NCI-H146 treated with DMSO at 0.1 percent for 48 hours (cell line): ENCODE results near the gene COL9A3.

Source experiments
- DNase-seq: peaks from one replicate; lab custom pipeline; 2025; ENCODE audit not compliant: unreplicated experiment; lab: John Stamatoyannopoulos, UW

The COL9A3 gene

GRCh38 chr20:62822239-62822787 is 5.5 kb downstream of the COL9A3 start:
- DNase-seq: no peak

- peak; percentile 42 for DNase-seq
Observed at GRCh38 chr20:62822788-62823651, 6.2 kb downstream of the COL9A3 start.

DNA sequence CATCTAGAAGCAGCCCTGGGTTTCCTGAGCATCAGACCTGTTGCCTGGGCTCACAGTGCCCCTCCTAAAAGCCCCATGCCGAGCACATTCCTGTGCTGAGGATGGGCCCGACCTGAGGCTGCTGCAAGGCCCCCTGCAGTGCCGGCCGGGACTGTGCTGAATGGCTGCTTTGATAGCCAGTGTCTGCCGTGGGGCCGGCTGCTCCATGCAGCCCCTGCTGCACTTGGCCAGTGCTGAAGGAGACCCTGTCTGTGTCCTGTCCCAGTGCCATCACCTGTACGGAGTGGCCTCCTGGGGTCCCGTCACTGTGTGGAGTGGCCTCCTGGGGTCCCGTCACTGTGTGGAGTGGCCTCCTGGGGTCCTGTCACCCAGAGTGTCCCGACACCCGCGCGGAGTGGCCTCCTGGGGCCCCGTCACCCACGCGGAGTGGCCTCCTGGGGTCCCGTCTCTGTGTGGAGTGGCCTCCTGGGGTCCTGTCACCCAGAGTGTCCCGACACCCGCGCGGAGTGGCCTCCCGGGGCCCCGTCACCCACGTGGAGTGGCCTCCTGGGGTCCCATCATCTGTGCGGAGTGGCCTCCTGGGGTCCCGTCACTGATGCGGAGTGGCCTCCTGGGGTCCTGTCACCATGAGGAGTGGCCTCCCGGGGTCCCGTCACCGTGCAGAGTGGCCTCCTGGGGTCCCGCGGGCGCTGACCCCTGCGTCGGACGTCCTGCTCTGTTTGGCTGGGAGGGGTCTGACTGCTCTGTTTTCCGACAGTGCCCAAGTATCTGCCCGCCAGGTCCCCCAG is 7.0 kb downstream of the COL9A3 start:
- no peak for DNase-seq

DNA sequence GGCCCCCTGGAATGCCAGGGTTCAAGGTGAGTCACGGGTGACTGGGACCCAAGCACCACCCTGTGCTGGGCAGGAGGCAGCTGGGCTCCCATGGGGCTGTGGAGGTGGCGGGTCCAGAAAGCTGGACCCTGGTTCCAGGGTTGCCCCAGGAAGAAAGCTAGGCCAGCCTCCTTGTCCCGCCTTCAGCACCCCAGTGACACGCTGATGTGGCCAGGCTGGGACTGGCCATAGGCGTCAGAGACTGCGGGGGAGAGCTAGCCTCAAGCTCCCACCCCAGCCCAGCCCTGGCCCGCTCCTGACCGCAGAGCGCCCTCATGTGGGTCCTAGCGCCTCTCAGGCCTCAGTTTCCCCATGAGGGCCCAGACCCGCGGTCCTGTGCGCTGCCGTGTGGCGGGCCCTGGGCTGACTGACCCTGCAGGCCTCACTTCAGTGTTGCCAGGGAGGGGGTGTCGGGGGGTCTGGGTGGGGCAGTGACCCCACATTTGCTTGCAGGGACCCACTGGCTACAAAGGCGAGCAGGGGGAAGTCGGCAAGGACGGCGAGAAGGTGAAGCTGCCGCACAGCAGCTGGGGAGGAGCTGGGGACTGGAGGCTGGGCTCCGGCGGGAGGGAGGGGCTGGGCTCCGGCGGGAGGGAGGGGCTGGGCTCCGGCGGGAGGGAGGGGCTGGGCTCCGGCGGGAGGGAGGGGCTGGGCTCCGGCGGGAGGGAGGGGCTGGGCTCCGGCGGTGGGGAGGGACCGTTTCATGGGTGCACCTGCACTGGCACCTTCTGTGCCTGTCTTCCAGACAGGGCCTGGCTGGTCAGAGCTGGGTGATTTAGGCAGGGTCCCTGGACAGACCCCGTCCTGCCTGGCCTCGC is 7.9 kb downstream of the COL9A3 start:
- no peak for DNase-seq

- DNase-seq: no peak
Observed at GRCh38 chr20:62825333-62825985, 8.6 kb downstream of the COL9A3 start.

DNA sequence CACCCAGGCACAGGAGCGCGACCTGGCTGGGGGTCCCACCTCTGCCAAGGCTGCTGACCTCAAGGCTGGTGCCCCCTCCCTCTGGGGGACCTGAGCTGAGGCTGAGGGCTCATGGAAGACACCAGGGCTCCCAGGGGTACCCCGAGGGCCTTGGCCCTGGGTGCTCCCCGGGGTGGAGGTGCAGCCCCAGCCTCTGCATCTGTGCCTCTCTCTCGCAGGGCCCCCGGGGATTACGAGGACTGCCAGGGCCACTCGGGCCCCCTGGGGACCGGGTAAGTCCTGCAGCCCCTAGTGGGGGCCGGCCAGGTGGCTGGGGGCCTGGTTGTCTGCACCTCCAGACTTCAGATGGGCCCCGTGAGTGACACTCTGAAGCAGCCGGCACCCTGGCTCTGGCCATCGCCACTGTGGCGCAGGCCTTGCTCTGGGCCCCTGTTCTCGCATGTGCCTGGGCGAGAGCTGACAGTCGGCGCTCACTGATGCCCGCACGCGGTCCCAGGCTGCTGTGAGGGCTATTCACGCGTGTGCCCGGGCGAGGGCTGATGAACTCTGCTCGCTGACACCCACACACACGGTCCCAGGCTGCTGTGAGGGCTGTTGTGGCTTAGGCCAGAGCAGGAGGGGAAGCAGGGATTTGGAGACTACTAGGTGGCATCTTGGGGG is 9.3 kb downstream of the COL9A3 start:
- DNase-seq: no peak

DNA sequence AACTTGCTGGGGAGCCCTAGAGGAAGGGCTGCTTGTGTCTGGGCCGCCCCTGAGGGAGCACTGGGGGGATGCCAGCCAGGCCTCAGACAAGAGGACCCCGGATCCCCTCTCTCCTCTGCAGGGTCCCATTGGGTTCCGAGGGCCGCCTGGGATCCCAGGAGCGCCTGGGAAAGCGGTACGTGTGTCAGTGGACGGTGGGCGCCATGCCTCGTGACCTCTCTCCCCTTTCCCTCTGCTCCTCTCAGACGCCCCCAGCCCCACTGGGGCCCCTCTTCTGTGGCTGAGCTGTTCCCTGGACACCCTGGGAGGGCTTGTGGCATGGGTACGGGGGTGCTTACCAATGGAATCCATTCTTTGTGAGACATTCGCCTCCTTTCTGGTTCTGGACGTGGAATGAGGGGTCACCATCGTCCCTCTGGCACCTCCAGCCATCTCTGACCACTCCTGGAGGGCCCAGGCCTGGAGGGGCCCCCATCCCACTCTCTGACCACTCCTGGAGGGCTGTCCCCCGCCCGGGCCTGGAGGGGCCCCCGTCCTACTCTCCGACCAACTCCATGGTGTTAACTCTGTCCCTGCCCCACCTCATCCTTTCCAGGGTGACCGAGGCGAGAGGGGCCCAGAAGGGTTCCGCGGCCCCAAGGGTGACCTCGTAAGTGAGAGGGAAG is 9.9 kb downstream of the COL9A3 start:
- DNase-seq: no peak

DNA sequence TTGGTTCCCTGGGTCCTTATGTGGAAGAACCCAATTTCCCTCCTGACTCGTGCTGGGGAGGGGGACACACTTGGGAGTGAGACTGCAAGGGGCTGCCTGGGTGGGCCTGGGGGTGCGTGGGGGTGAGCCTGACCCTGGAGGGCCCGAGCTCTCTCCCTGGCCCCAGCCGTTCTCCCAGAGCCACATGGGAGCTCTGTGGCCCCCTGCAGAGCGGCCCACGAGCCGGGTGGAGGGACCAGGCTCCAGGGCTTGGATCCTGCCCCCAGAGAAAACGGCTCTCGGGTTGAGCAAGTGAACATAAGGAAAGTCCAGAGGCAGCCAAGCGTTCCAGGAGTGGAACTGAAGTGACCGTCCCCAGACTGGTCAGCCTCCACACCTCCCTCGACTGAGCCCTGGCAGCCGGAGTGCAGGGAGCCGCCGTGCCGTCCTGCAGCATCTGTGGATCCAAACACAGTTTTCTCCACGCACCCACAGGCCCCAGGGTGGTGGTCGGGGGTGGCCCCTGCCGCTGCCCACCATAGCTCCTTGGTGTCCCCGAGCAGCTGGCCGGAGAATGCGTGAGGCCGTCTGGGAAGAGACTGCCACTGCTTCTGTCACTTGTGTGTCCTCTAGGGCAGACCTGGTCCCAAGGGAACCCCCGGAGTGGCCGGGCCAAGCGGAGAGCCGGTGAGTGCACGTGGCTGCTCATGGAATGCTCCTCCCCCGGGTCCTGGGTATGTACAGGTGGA is 10.6 kb downstream of the COL9A3 start:
- DNase-seq: no peak

DNA sequence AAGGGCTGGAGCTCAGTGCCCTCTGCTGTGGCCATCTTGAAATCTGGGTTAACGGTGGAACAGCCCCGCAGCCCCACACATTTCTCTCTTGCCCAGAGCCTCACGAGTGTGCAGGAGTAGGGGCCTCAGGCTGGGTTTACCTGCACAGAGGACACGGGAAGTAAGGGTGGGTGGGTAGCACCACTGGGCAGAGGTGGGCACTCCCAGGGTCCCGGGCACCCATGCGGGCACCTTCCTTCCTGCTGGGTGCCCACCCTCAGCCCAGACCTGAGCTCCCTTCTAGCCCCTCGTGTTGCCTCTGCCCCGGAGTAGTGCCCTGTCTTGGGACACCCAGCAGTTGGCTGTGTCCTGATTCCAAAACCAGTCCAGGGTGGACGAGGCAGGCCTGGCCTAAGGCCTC is 11.2 kb downstream of the COL9A3 start:
- no peak for DNase-seq

DNA sequence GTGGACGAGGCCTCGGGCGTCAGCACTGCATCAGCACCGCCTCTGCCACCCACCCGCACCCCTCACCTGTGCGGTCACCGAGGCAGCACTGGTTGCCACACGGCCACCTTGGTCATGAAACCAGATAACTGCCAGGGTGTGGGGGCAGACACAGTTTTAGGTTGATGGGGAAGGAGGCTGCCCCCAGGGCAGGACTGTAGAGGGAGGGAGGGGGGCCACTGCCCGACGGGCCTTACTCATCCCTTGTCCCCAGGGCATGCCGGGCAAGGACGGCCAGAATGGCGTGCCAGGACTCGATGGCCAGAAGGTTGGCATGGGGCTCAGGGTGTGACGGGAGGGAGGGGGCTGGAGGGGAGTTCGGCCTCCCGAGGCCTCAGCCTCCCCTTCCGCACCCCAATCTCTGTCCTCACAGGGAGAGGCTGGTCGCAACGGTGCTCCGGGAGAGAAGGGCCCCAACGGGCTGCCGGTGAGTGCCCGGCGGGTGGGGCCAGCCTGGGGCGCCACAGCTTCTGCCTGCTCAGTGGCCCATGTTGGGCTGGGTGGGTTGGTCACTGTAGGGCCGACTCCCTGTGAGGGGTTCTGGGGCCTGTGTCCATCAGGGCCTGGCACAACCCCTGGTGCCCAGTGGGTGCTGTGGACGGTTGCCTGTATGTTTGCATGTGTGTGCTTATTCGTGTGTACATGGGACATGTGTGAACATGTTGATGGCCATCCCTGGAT is 11.8 kb downstream of the COL9A3 start:
- DNase-seq: no peak

- no peak for DNase-seq
Observed at GRCh38 chr20:62829231-62830230, 12.7 kb downstream of the COL9A3 start.

DNA sequence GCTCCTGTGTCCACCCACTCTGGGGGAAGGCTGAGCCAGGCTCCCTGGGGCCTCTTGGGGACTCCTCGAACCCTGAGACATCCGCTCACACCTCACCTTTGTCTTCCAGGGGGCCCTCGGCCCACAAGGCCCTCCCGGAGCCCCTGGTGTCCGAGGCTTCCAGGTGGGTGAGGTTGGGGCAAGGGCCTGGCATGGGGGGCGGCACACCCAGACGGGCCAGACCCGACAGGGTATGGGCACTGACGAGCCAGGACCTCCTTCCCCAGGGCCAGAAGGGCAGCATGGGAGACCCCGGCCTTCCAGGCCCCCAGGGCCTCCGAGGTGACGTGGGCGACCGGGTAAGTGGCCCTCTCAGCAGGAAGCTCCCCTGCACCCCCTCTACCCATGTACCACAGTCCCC is 13.4 kb downstream of the COL9A3 start:
- no peak for DNase-seq

GRCh38 chr20:62830821-62831220 is 14.0 kb downstream of the COL9A3 start:
- no peak for DNase-seq

DNA sequence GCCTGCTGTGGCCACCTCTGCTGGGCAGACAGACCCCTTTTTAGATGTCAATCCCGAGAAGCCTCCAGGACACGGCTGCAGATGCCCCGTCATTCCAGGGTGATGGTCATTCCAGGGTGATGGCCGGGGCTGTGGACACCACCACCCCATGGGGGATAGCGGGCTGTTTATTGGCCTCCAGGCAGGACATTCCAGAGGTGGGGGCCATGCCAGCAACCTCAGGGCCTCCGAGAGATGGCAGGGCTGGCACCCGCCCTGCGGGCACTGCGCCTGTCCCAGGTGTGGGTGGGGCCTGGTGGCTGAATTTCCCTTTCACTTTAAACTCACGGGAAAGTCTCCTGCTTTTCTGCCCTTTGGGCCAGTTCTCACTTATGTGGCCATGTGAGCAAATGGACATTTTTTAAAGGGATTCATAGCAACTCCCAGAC is 14.5 kb downstream of the COL9A3 start:
- no peak for DNase-seq

- no peak for DNase-seq
Observed at GRCh38 chr20:62831854-62832211, 15.0 kb downstream of the COL9A3 start.

GRCh38 chr20:62832212-62832922 is 15.5 kb downstream of the COL9A3 start:
- DNase-seq: no peak
